ENCODE data around the gene CA10.

CA10 gene

GRCh38 chr17:51662204-51663056 is 496.1 kb downstream of the CA10 start:
- DNase-seq (ENCODE audit: low read depth, low spot score), result no peak
- TF ChIP-seq CTCF (IDR thresholded peaks at IDR 0.05; ENCODE audit: low read depth, low read length), result no peak
- no peak overlapping the region for H3K4me3 ChIP-seq (ENCODE audit: low read depth, low read length)
- in situ Hi-C loops (cut with HindIII; ENCODE audit: low sequenced_read_pairs), result no loop called here

GRCh38 chr17:51661403-51661802 is 497.1 kb downstream of the CA10 start:
- DNase-seq (ENCODE audit: low read depth, low spot score), result no peak
- no peak for TF ChIP-seq CTCF (IDR thresholded peaks at IDR 0.05; ENCODE audit: low read depth, low read length)
- in situ Hi-C loops (cut with HindIII; ENCODE audit: low sequenced_read_pairs), result no loop called here
- H3K4me3 ChIP-seq (ENCODE audit: low read depth, low read length), result no peak overlapping the region

GRCh38 chr17:51660266-51660665 is 498.2 kb downstream of the CA10 start:
- H3K4me3 ChIP-seq (ENCODE audit: low read depth, low read length), result no peak overlapping the region
- DNase-seq (ENCODE audit: low read depth, low spot score), result no peak
- TF ChIP-seq CTCF (IDR thresholded peaks at IDR 0.05; ENCODE audit: low read depth, low read length), result no peak
- in situ Hi-C loops (cut with HindIII; ENCODE audit: low sequenced_read_pairs), result no loop called here

GRCh38 chr17:51657224-51657623 is 501.3 kb downstream of the CA10 start:
- DNase-seq (ENCODE audit: low read depth, low spot score), result no peak
- no peak for TF ChIP-seq CTCF (IDR thresholded peaks at IDR 0.05; ENCODE audit: low read depth, low read length)
- H3K4me3 ChIP-seq (ENCODE audit: low read depth, low read length), result no peak overlapping the region
- in situ Hi-C loops (cut with HindIII; ENCODE audit: low sequenced_read_pairs), result no loop called here

- no peak for TF ChIP-seq CTCF (IDR thresholded peaks at IDR 0.05; ENCODE audit: low read depth, low read length)
- H3K4me3 ChIP-seq (ENCODE audit: low read depth, low read length), result no peak overlapping the region
- in situ Hi-C loops (cut with HindIII; ENCODE audit: low sequenced_read_pairs), result no loop called here
- DNase-seq (ENCODE audit: low read depth, low spot score), result no peak
Measured at GRCh38 chr17:51653878-51654277, 504.6 kb downstream of the CA10 start.

- TF ChIP-seq CTCF (IDR thresholded peaks at IDR 0.05; ENCODE audit: low read depth, low read length), result no peak
- in situ Hi-C loops (cut with HindIII; ENCODE audit: low sequenced_read_pairs), result no loop called here
- H3K4me3 ChIP-seq (ENCODE audit: low read depth, low read length), result no peak overlapping the region
- DNase-seq (ENCODE audit: low read depth, low spot score), result no peak
Measured at GRCh38 chr17:51652529-51652928, 506.0 kb downstream of the CA10 start.
